ENCODE results near the gene OMA1. TPM values are rescaled to one million over a fixed set of nuclear protein-coding genes. Genes with fewer than 3 reads are reported as not detected.
"Not testable (repeated sequence)": the region's sequence is repeated elsewhere in the genome, so short reads cannot be mapped to it uniquely, and the experiment has no call there.

The OMA1 gene
- total RNA-seq, 1 experiment from 2014 or later: 11.9 TPM

DNA sequence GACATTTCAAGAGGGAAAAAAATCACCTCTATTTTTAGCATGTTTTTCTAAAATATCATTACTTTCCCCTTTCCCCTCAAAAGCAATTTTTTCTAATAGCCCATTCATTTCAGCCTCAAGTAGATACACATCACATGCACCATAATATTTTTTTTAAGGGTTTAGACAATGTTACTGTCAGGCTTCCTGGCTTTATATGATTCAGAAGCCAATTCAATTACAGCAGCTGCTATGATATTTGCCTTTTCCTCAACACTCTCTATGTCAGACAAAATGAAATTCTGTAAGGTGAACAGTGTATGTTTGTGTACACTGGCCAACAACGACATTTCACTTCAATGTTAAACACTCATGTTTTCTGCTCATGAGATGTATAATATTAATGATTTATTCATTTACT lies 46.5 kb downstream of the OMA1 start:
- TF ChIP-seq CTCF (conservative IDR thresholded peaks at IDR 0.05; ENCODE audit: low read depth, low read length) (no peak), EZH2 (IDR thresholded peaks at IDR 0.05; ENCODE audit: borderline replicate concordance, low read depth, low read length, poor library complexity, severe bottlenecking) (no peak)
- DNase-seq (ENCODE audit: low spot score): no peak
- Histone ChIP-seq H3K27me3 (replicated peaks; ENCODE audit: insufficient read depth, low read depth, low read length, poor library complexity) (no peaks in the 10 kb centered on the region), H3K27ac (ENCODE audit: low read depth, low read length, poor library complexity, severe bottlenecking) (no peak overlapping the region), H3K36me3 (ENCODE audit: insufficient read depth, low read length, poor library complexity, severe bottlenecking) (no peaks in the 10 kb centered on the region), H3K9me3 (ENCODE audit: low read depth, low read length, poor library complexity, severe bottlenecking) (no peaks in the 10 kb centered on the region), H3K4me3 (ENCODE audit: low read depth, low read length, poor library complexity, severe bottlenecking) (no peak overlapping the region), H3K4me1 (ENCODE audit: insufficient read depth, low read length, poor library complexity, severe bottlenecking) (no peaks in the 10 kb centered on the region)
- POLR2A ChIA-PET (ENCODE audit: low non-redundant PET): no interaction called here
- CTCF ChIA-PET: no interaction called here
- intact Hi-C loops (cut with micrococcal nuclease; ENCODE audit: unreplicated experiment): no loop called here
- BruUV-seq (replicated peaks): no TSS peak

- no TSS peak for BruUV-seq (replicated peaks)
- DNase-seq (ENCODE audit: low spot score): no peak
- Histone ChIP-seq H3K4me3 (ENCODE audit: low read depth, low read length, poor library complexity, severe bottlenecking) (no peak overlapping the region), H3K4me1 (ENCODE audit: insufficient read depth, low read length, poor library complexity, severe bottlenecking) (no peaks in the 10 kb centered on the region), H3K27me3 (replicated peaks; ENCODE audit: insufficient read depth, low read depth, low read length, poor library complexity) (no peaks in the 10 kb centered on the region), H3K27ac (ENCODE audit: low read depth, low read length, poor library complexity, severe bottlenecking) (no peak overlapping the region), H3K9me3 (ENCODE audit: low read depth, low read length, poor library complexity, severe bottlenecking) (no peaks in the 10 kb centered on the region), H3K36me3 (ENCODE audit: insufficient read depth, low read length, poor library complexity, severe bottlenecking) (no peaks in the 10 kb centered on the region)
- TF ChIP-seq EZH2 (IDR thresholded peaks at IDR 0.05; ENCODE audit: borderline replicate concordance, low read depth, low read length, poor library complexity, severe bottlenecking) (no peak), CTCF (conservative IDR thresholded peaks at IDR 0.05; ENCODE audit: low read depth, low read length) (no peak)
- CTCF ChIA-PET: no interaction called here
- intact Hi-C loops (cut with micrococcal nuclease; ENCODE audit: unreplicated experiment): no loop called here
- POLR2A ChIA-PET (ENCODE audit: low non-redundant PET): no interaction called here
Measured at GRCh38 chr1:58497499-58497898, 49.0 kb downstream of the OMA1 start.

- intact Hi-C loops (cut with micrococcal nuclease; ENCODE audit: unreplicated experiment): no loop called here
- H3K36me3 ChIP-seq (ENCODE audit: insufficient read depth, low read length, poor library complexity, severe bottlenecking): no peaks in the 10 kb centered on the region
- no peak for DNase-seq (ENCODE audit: low spot score)
- ChIA-PET CTCF (no interaction called here), POLR2A (ENCODE audit: low non-redundant PET) (no interaction called here)
- H3K27ac ChIP-seq (ENCODE audit: low read depth, low read length, poor library complexity, severe bottlenecking): no peak overlapping the region
- BruUV-seq (replicated peaks): no TSS peak
- TF ChIP-seq CTCF (conservative IDR thresholded peaks at IDR 0.05; ENCODE audit: low read depth, low read length) (no peak), EZH2 (IDR thresholded peaks at IDR 0.05; ENCODE audit: borderline replicate concordance, low read depth, low read length, poor library complexity, severe bottlenecking) (no peak)
- no peaks in the 10 kb centered on the region for H3K27me3 ChIP-seq (replicated peaks; ENCODE audit: insufficient read depth, low read depth, low read length, poor library complexity)
- no peaks in the 10 kb centered on the region for H3K9me3 ChIP-seq (ENCODE audit: low read depth, low read length, poor library complexity, severe bottlenecking)
- H3K4me1 ChIP-seq (ENCODE audit: insufficient read depth, low read length, poor library complexity, severe bottlenecking): no peaks in the 10 kb centered on the region
- H3K4me3 ChIP-seq (ENCODE audit: low read depth, low read length, poor library complexity, severe bottlenecking): no peak overlapping the region
Measured at GRCh38 chr1:58496042-58496441, 50.5 kb downstream of the OMA1 start.

GRCh38 chr1:58488914-58489313 lies 57.6 kb downstream of the OMA1 start:
- not testable (repeated sequence) for H3K4me1 ChIP-seq (ENCODE audit: insufficient read depth, low read length, poor library complexity, severe bottlenecking)

More at GRCh38 chr1:58488914-58489313, 57.6 kb downstream of the OMA1 start:
- DNase-seq (ENCODE audit: low spot score); BruUV-seq (replicated peaks); H3K9me3 ChIP-seq (ENCODE audit: low read depth, low read length, poor library complexity, severe bottlenecking); H3K27me3 ChIP-seq (replicated peaks; ENCODE audit: insufficient read depth, low read depth, low read length, poor library complexity); intact Hi-C loops (cut with micrococcal nuclease; ENCODE audit: unreplicated experiment); H3K4me3 ChIP-seq (ENCODE audit: low read depth, low read length, poor library complexity, severe bottlenecking); CTCF ChIA-PET; POLR2A ChIA-PET (ENCODE audit: low non-redundant PET); H3K27ac ChIP-seq (ENCODE audit: low read depth, low read length, poor library complexity, severe bottlenecking); H3K36me3 ChIP-seq (ENCODE audit: insufficient read depth, low read length, poor library complexity, severe bottlenecking): not testable (repeated sequence)

All from A673 (cell line).